K562 (cell line): Measurements from ENCODE around the gene LRRC41. TPM values are rescaled to one million over a fixed set of nuclear protein-coding genes. Genes with fewer than 3 reads are reported as not detected.

Source experiments
- ADNP ChIP-seq: fragments of 200-800 bp; sonication (Bioruptor generic); IDR thresholded peaks from 2 replicates; pipeline ENCODE4 v1.6.1; 2016; ENCODE audit warnings: missing genetic modification characterization, missing compliant biosample characterization
- ARID1B ChIP-seq: fragments of 450-650 bp; IDR thresholded peaks from 2 replicates; pipeline ENCODE4 v1.6.1; 2016; ENCODE audit warnings: antibody characterized with exemption, mild to moderate bottlenecking, inconsistent platforms
- CCNT2 ChIP-seq: IDR thresholded peaks from 2 replicates; pipeline ENCODE4 v1.6.1; 2011; ENCODE audit warnings: borderline replicate concordance, low read depth, mild to moderate bottlenecking, moderate library complexity, mixed read lengths, low read length; ENCODE audit not compliant: insufficient read length; ENCODE audit errors: extremely low read depth
- CREB1 ChIP-seq, 2 experiments: sonication (generic) in 1 of 2; formaldehyde crosslinking in 1 of 2; IDR thresholded peaks; 2 replicates each; pipeline versions ENCODE4 v1.6.1 to v1.8.0; 2012 to 2022; ENCODE audit warnings: inconsistent platforms in 1 of 2, mild to moderate bottlenecking in 1 of 2, missing genetic modification reagents in 1 of 2, moderate library complexity in 1 of 2
- CXXC5 ChIP-seq: fragments of 250-450 bp; sonication (Bioruptor Pico); IDR thresholded peaks from 2 replicates; pipeline ENCODE4 v1.8.0; 2022; ENCODE audit warnings: inconsistent platforms, mild to moderate bottlenecking, moderate library complexity
- DDX20 ChIP-seq: fragments of 450-650 bp; IDR thresholded peaks from 2 replicates; pipeline ENCODE4 v1.6.1; 2016; ENCODE audit warnings: missing genetic modification characterization, low read depth, mild to moderate bottlenecking, missing compliant biosample characterization, moderate library complexity
- ERF ChIP-seq: fragments of 450-650 bp; formaldehyde crosslinking; IDR thresholded peaks from 2 replicates; pipeline ENCODE4 v1.4.0; 2020; ENCODE audit warnings: mild to moderate bottlenecking, mixed read lengths
- GTF2A2 ChIP-seq: IDR thresholded peaks from 2 replicates; pipeline ENCODE4 v1.6.1; 2016; ENCODE audit warnings: mild to moderate bottlenecking, missing genetic modification characterization, missing compliant biosample characterization
- HDGF ChIP-seq: fragments of 450-650 bp; IDR thresholded peaks from 2 replicates; pipeline ENCODE4 v1.6.1; 2016
- HNRNPLL ChIP-seq: fragments of 200-400 bp; formaldehyde crosslinking; IDR thresholded peaks from 2 replicates; pipeline ENCODE4 v1.6.1; 2017; ENCODE audit warnings: low read length, low read depth, mild to moderate bottlenecking; ENCODE audit not compliant: poor library complexity, severe bottlenecking
- MED1 ChIP-seq: sonication (generic); formaldehyde crosslinking; IDR thresholded peaks from 2 replicates; pipeline ENCODE4 v1.8.1; 2023; ENCODE audit warnings: missing genetic modification reagents, borderline replicate concordance
- MTA1 ChIP-seq: fragments of 450-650 bp; IDR thresholded peaks from 2 replicates; pipeline ENCODE4 v1.6.1; 2017; ENCODE audit warnings: borderline replicate concordance
- POU5F1 ChIP-seq: fragments of 150-350 bp; IDR thresholded peaks from 2 replicates; pipeline ENCODE4 v1.6.1; 2014; ENCODE audit warnings: borderline replicate concordance, low read length, low read depth, mild to moderate bottlenecking; ENCODE audit not compliant: partially characterized antibody
- TCF7L2 ChIP-seq: fragments of 150-350 bp; IDR thresholded peaks from 2 replicates; pipeline ENCODE4 v1.6.1; 2016; ENCODE audit warnings: low read depth, mild to moderate bottlenecking, low read length, moderate library complexity
- YY1 ChIP-seq, 3 experiments: IDR thresholded peaks; 2 replicates each; pipeline ENCODE4 v1.6.1; 2011; ENCODE audit warnings: low read length in 2 of 3, mild to moderate bottlenecking in 2 of 3, moderate library complexity in 2 of 3, borderline replicate concordance in 1 of 3, control low read depth in 1 of 3, low read depth in 1 of 3; ENCODE audit not compliant: insufficient read depth in 3 of 3, insufficient replicate concordance in 2 of 3, control insufficient read depth in 1 of 3, insufficient read length in 1 of 3; ENCODE audit errors: extremely low read depth in 1 of 3
- ZBTB17 ChIP-seq: fragments of 450-650 bp; formaldehyde crosslinking; IDR thresholded peaks from 2 replicates; pipeline ENCODE4 v1.4.0; 2020; ENCODE audit warnings: mild to moderate bottlenecking
- ZBTB8A ChIP-seq: fragments of 450-650 bp; IDR thresholded peaks from 2 replicates; pipeline ENCODE4 v1.6.1; 2018; ENCODE audit warnings: mild to moderate bottlenecking, moderate library complexity; ENCODE audit not compliant: partially characterized antibody
- ZFP1 ChIP-seq: fragments of 450-650 bp; formaldehyde crosslinking; IDR thresholded peaks from 2 replicates; pipeline ENCODE4 v1.4.0; 2020; ENCODE audit warnings: mild to moderate bottlenecking, mixed read lengths
- ZNF12 ChIP-seq: sonication (generic); formaldehyde crosslinking; IDR thresholded peaks from 2 replicates; pipeline ENCODE4 v1.4.0; 2020; ENCODE audit warnings: mild to moderate bottlenecking, missing genetic modification reagents
- ZNF197 ChIP-seq: fragments of 200-800 bp; sonication (Bioruptor generic); IDR thresholded peaks from 2 replicates; pipeline ENCODE4 v1.6.1; 2016; ENCODE audit warnings: low read depth, missing genetic modification characterization, missing compliant biosample characterization
- ZNF740 ChIP-seq, 3 experiments: fragments of 200-800 bp in 1 of 3; sonication (Bioruptor generic) in 1 of 3; sonication (generic) in 1 of 3; formaldehyde crosslinking in 1 of 3; IDR thresholded peaks; 2 replicates each; pipeline versions ENCODE4 v1.6.1 to v1.8.0; 2016 to 2022; ENCODE audit warnings: mild to moderate bottlenecking in 2 of 3, missing compliant biosample characterization in 2 of 3, missing genetic modification characterization in 2 of 3, missing genetic modification reagents in 1 of 3
- polyA plus RNA-seq, 8 experiments: library from polyadenylated mRNA; depleted of rRNA in 4 of 8; stranded (reverse) in 5 of 8; unstranded in 3 of 8; fragments of >200 nt; fragmentation: Nextera tagmentation in 2 of 8; fragmentation: Illumina TruSeq in 1 of 8; extraction: Ambion mirVana in 2 of 8; extraction: Trizol in 1 of 8; gene quantifications; 2 replicates each; pipeline versions ENCODE4 v1.2.1 to v1.2.3, GENCODE V29; 2011 to 2014; ENCODE audit warnings: inconsistent platforms in 1 of 8, missing spikeins in 1 of 8
- total RNA-seq, 7 experiments: library from RNA; depleted of rRNA in 6 of 7; stranded (reverse); fragments of >200 nt in 6 of 7; fragmentation: Illumina TruSeq in 2 of 7; extraction: Trizol in 2 of 7; gene quantifications; 2 replicates each; pipeline versions ENCODE4 v1.2.1 to v1.2.3, GENCODE V29; 2011 to 2021; ENCODE audit warnings: low replicate concordance in 1 of 7
- TF ChIP-seq, protein P1 (sequence below): fragments of 450-650 bp; IDR thresholded peaks from one replicate; pipeline ENCODE4 v1.6.1; 2018; ENCODE audit warnings: mild to moderate bottlenecking, moderate library complexity; ENCODE audit not compliant: partially characterized antibody
- TF ChIP-seq, protein P2 (sequence below): sonication (generic); formaldehyde crosslinking; IDR thresholded peaks from 2 replicates; pipeline ENCODE4 v1.8.0; 2022; ENCODE audit warnings: missing genetic modification reagents, mild to moderate bottlenecking, moderate library complexity, borderline replicate concordance

Gene LRRC41
- total and polyA plus RNA-seq, 9 of the 15 experiments (the other 6 are each of a cell fraction or from before 2014, with no cell fraction given) = 10.5 to 64.7 (median 44.2) TPM

DNA sequence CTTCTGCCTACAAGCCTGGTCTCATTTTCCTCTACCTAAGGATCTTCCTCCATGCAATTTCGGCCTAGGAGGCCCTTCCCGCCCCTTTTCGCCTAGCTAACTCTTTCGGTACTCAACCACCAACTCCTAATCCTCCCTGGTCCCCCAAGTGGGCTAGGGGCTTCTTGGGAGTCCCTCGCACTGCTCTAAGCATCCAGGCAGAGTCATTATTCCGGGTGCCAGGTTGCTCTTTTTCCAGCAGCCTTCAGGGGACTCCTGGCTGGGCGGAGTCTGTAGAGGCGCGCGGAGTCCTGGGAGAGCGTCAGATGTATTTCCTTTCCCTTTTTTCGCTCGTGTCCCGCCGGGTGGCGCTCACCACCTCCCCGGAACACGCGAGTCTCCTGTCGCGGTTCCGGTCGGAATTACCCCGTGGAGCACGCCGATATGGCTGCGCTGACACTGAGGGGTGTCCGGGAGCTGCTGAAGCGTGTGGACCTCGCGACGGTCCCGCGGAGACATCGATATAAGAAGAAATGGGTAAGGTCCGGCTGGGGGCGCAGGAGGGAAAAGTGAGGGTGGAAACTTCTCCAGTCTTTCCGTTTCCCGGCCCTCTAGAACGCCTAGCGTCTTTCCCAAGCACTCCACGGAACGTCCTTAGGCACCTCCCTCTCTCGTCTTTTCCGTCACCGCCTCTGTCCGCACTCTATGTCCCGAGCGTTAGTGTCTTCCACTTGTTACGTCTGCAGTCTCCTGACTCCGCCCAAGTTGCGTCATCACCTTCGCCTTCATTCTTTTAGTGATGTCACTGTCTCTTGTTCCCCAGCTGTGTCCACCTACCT is 37.2 kb upstream of the LRRC41 start, which contains the start of gene NSUN4 (continued):
- TF ChIP-seq ZNF740 (CRISPR knock-in tag; IDR thresholded peaks at IDR 0.05) = peak; percentile 67
- no peak for TF ChIP-seq ZNF740 (tag; IDR thresholded peaks at IDR 0.05)
- TF ChIP-seq CXXC5 (CRISPR knock-in tag) = peak; percentile 96
- peak; percentile 78 for TF ChIP-seq HNRNPLL
- peak; percentile 97 for TF ChIP-seq CREB1 (IDR thresholded peaks at IDR 0.05)
- peak; percentile 96 for TF ChIP-seq CREB1 (CRISPR knock-in tag; IDR thresholded peaks at IDR 0.05)
- peak; percentile 85 for TF ChIP-seq ZNF197 (CRISPR knock-in tag)
- no peak for TF ChIP-seq DDX20
- no peak for TF ChIP-seq GTF2A2 (tag)
- peak; percentile 58 for TF ChIP-seq CCNT2
- peak; percentile 19; the same call in 1 of the 2 replicates for TF ChIP-seq ERF (CRISPR knock-in tag)
- TF ChIP-seq ZFP1 (CRISPR knock-in tag) = no peak
- TF ChIP-seq MED1 (CRISPR knock-in tag) = no peak
- TF ChIP-seq YY1 (IDR thresholded peaks at IDR 0.05; ENCODE audit: borderline replicate concordance in 1 of 3, control insufficient read depth in 1 of 3, extremely low read depth in 1 of 3, insufficient read depth in 3 of 3, insufficient read length in 1 of 3, insufficient replicate concordance in 2 of 3, low read depth in 1 of 3, low read length in 2 of 3) = peak; percentile 72 to 97 (median 91)
- TF ChIP-seq HDGF = 0 out of 2 replicates have a peak, but pooled peaks have one; percentile 48
- TF ChIP-seq, protein P1, sequence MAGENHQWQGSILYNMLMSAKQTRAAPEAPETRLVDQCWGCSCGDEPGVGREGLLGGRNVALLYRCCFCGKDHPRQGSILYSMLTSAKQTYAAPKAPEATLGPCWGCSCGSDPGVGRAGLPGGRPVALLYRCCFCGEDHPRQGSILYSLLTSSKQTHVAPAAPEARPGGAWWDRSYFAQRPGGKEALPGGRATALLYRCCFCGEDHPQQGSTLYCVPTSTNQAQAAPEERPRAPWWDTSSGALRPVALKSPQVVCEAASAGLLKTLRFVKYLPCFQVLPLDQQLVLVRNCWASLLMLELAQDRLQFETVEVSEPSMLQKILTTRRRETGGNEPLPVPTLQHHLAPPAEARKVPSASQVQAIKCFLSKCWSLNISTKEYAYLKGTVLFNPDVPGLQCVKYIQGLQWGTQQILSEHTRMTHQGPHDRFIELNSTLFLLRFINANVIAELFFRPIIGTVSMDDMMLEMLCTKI = no peak
- no peak for TF ChIP-seq ADNP (tag)
- TF ChIP-seq ZBTB8A = no peak
- TF ChIP-seq, protein P2, sequence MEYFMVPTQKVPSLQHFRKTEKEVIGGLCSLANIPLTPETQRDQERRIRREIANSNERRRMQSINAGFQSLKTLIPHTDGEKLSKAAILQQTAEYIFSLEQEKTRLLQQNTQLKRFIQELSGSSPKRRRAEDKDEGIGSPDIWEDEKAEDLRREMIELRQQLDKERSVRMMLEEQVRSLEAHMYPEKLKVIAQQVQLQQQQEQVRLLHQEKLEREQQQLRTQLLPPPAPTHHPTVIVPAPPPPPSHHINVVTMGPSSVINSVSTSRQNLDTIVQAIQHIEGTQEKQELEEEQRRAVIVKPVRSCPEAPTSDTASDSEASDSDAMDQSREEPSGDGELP (CRISPR knock-in tag) = peak; percentile 86
- peak; percentile 68 for TF ChIP-seq ZBTB17
- TF ChIP-seq ZNF12 = peak; percentile 54
- no peak for TF ChIP-seq POU5F1
- peak; percentile 90 for TF ChIP-seq MTA1
- peak; percentile 62 for TF ChIP-seq ARID1B
- peak; percentile 30; the same call in 1 of the 2 replicates for TF ChIP-seq TCF7L2
